Activated CD4-positive, alpha-beta T cell treated with anti-CD3 and anti-CD28 coated beads, Interleukin-2, amount 10 ng/mL, durations not matched to agents 24 days and 14 days (primary cell): ENCODE measurements around the gene MFGE8. TPM values are rescaled to one million over a fixed set of nuclear protein-coding genes. Genes with fewer than 3 reads are reported as not detected.

Experiments used
- DNase-seq: peaks from one replicate; pipeline ENCODE4 v3.0.0; 2022
- H3K27ac Mint-ChIP-seq: one replicate; pipeline ENCODE4 v1.8.0; 2022; ENCODE audit warnings: mild to moderate bottlenecking, mixed read lengths
- H3K27me3 Mint-ChIP-seq: one replicate; pipeline ENCODE4 v1.8.0; 2022; ENCODE audit warnings: mixed read lengths
- H3K36me3 Mint-ChIP-seq: one replicate; pipeline ENCODE4 v1.8.0; 2022; ENCODE audit warnings: low read depth, mild to moderate bottlenecking, mixed read lengths
- H3K4me1 Mint-ChIP-seq: one replicate; pipeline ENCODE4 v1.8.0; 2021; ENCODE audit warnings: mixed read lengths
- H3K4me3 Mint-ChIP-seq: one replicate; pipeline ENCODE4 v1.8.0; 2022; ENCODE audit warnings: mild to moderate bottlenecking, moderate library complexity, mixed read lengths
- H3K9me3 Mint-ChIP-seq: one replicate; pipeline ENCODE4 v1.8.0; 2021; ENCODE audit warnings: mixed read lengths
- intact Hi-C: fragments of 100-400 bp; cut with micrococcal nuclease; formaldehyde crosslinking; loops from one replicate; pipeline ENCODE4 v1.15.1; 2023
- total RNA-seq: library from RNA; stranded (reverse); gene quantifications from 2 replicates; pipeline ENCODE4 v1.2.3, GENCODE V29; 2022

Gene MFGE8
- total RNA-seq, 1 donor from 2014 or later, result 10.6 TPM

DNA sequence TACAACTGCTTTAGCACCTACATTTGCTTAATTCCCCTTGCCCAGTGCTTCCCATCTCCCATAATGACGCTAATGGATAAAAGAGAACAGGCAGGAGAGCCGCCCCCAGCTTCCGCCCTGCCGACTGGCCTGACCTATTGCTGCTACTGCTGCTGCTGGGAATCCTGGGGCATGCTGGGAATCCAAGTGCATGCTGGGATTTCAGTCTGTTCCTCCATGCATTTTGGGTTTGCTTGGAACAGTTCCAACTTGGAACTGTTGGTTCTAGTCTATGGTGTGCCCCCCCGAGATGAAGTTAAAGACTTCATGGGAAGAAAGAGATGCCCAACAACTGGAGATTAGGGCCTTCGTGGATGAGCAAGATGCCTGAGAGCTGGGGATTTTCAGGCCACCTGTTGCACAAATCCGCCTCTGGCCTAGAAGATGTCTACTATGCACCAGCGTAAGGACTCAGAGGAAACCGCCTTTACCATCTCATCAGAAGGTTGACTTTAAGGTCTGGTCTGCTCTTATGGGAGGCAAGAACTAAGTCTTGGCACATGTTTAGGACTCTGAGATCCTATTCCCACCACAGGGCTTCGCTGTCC lies 46.8 kb downstream of the MFGE8 start:
- no peak overlapping the region for H3K4me3 Mint-ChIP-seq
- no peaks in the 10 kb centered on the region for H3K36me3 Mint-ChIP-seq
- DNase-seq, result no peak
- no peak overlapping the region for H3K27ac Mint-ChIP-seq
- H3K4me1 Mint-ChIP-seq, result no peaks in the 10 kb centered on the region
- H3K9me3 Mint-ChIP-seq, result no peaks in the 10 kb centered on the region
- no peaks in the 10 kb centered on the region for H3K27me3 Mint-ChIP-seq
- intact Hi-C loops, result no loop called here

DNA sequence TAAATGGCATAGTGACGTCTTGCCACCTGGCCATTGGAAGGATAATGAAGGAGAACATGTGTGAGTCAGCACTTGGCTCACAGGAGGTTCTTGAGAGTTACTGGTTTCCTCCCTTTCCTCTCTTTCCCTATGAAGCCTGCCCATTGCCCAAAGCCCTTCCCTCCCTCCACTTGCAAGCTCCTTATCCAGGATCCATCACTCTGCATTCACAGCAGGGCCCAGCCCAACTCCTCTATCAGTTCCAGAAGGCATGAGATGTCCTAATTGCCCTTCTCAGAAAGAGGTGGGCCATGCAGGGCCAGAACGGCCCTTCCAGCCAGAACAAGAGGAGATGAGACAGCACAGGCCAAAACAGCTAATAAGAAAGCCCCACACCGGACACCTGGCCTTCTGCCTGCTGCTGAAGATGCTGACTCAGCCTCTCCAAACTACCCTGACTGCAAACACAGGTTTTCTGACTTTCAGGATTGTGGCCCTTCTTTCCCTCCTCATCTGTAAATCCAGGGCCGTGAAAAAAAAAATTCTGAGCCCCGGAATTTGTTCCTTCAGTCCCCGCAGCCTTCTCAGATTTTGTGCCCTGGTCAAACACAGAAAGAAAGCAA lies 47.6 kb downstream of the MFGE8 start:
- intact Hi-C loops, result no loop called here
- Mint-ChIP-seq H3K27ac (no peak overlapping the region), H3K9me3 (no peaks in the 10 kb centered on the region), H3K36me3 (no peaks in the 10 kb centered on the region), H3K27me3 (no peaks in the 10 kb centered on the region), H3K4me3 (no peak overlapping the region), H3K4me1 (no peaks in the 10 kb centered on the region)
- DNase-seq, result no peak

DNA sequence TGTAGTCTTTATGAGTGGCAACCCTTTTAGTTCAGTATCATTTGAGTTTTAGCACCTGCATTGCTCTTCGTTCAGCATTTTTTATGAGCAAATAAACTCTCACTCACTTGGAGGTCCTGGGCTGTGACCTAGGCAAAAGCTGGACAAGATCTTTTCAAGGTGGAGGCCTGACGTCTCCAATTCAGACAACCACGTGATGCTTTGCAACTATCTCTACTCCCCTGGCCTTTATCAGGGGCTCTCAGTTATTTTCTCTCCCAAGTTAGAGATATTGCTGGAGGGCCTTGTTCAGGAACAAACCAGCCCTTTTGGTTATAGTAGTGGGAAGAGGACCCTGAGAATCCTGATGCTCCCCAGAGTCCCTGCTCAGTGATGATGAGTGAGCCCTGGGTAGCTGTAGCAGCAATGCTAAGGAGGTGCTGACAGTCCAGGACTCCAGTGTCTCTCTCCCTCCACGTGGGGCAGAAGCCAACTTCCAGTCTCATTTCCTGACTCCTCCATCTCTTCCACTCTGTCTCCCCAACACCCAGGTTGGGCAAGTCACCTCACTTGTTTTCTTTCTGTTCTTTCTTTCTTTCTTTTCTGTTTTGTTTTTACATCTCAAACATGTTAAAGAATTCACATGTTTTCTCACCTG lies 48.2 kb downstream of the MFGE8 start:
- Mint-ChIP-seq H3K4me1 (no peaks in the 10 kb centered on the region), H3K27ac (no peak overlapping the region)

DNA sequence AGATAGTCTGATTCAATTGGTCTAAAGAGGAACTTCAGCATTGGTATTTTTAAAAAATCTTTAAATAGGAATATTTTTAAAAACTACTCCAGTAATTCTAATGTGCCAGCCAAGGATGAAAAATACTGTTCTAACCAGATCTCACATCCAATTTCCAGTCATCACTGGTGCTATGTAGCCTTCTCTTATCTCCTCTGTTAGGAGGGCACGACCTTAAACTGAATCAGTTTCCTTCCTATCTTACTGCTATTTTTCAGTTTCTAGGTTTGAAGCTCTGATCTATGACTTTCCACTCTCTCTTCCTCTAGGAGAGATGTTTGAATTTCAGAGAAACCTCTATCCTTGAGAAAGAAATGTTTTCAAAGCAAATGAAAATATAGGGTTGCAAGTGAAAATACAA lies 49.8 kb downstream of the MFGE8 start:
- no peaks in the 10 kb centered on the region for H3K27me3 Mint-ChIP-seq
- H3K4me3 Mint-ChIP-seq, result no peak overlapping the region
- no peak overlapping the region for H3K27ac Mint-ChIP-seq
- DNase-seq, result no peak
- H3K36me3 Mint-ChIP-seq, result no peaks in the 10 kb centered on the region
- no peaks in the 10 kb centered on the region for H3K9me3 Mint-ChIP-seq
- intact Hi-C loops, result no loop called here
- no peaks in the 10 kb centered on the region for H3K4me1 Mint-ChIP-seq

More for the DNA sequence above, 48.2 kb downstream of the MFGE8 start:
- intact Hi-C loops, result no loop called here
- no peak overlapping the region for H3K4me3 Mint-ChIP-seq
- no peaks in the 10 kb centered on the region for H3K27me3 Mint-ChIP-seq
- no peaks in the 10 kb centered on the region for H3K36me3 Mint-ChIP-seq
- no peaks in the 10 kb centered on the region for H3K9me3 Mint-ChIP-seq
- no peak for DNase-seq

DNA sequence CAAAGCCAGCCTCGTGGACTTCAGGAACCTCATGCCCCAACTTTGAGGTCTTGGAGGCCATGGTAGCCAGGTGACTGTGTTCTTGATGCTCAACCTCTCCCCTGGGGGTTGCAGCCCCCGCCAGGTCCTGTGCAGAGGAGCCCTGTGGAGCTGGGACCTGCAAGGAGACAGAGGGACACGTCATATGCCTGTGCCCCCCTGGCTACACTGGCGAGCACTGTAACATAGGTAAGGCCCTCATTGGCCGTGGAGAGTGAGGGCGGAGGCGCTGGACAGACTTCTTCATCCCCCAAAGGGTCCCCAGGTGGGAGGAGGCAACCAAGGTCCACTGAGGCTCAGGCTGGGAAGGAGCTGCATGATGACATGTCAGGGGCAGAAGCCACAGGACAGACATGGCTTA lies 53.0 kb downstream of the MFGE8 start:
- Mint-ChIP-seq H3K27me3 (no peaks in the 10 kb centered on the region), H3K4me1 (no peaks in the 10 kb centered on the region)

DNA sequence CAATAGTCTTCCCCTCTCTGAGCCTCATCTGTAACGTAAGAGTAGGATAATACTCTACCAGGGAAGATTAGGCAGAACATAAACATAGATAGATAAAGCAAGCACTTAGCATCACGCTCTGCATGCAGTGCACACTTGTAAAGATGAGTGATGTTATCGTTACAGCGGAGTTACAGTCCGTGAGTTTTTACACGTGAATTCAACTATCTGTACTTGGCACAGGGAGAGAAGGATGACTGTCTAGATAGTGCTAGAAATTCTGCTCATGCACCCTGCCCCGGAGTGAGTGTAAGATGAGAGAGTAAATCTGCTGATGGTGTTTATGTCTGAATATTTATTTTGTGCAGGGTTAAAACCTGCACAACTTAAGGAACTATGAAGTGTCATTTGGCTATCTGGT lies 53.6 kb downstream of the MFGE8 start:
- Mint-ChIP-seq H3K36me3 (no peaks in the 10 kb centered on the region), H3K27me3 (no peaks in the 10 kb centered on the region), H3K4me3 (no peak overlapping the region), H3K27ac (no peak overlapping the region), H3K9me3 (peaks cover 6% of the 10 kb centered on the region), H3K4me1 (no peaks in the 10 kb centered on the region)
- no peak for DNase-seq
- intact Hi-C loops, result no loop called here

More for the DNA sequence above, 53.0 kb downstream of the MFGE8 start:
- Mint-ChIP-seq H3K4me3 (no peak overlapping the region), H3K27ac (no peak overlapping the region), H3K36me3 (no peaks in the 10 kb centered on the region), H3K9me3 (no peaks in the 10 kb centered on the region)
- DNase-seq, result no peak
- intact Hi-C loops, result no loop called here

DNA sequence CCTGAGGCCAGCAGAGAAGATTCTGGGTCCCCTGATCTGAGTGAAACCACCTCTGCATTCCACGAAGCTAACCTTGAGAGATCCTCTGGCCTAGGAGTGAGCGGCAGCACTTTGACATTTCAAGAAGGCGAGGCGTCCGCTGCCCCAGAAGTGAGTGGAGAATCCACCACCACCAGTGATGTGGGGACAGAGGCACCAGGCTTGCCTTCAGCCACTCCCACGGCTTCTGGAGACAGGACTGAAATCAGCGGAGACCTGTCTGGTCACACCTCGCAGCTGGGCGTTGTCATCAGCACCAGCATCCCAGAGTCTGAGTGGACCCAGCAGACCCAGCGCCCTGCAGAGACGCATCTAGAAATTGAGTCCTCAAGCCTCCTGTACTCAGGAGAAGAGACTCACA lies 54.2 kb downstream of the MFGE8 start:
- intact Hi-C loops, result no loop called here
- no peak for DNase-seq

DNA sequence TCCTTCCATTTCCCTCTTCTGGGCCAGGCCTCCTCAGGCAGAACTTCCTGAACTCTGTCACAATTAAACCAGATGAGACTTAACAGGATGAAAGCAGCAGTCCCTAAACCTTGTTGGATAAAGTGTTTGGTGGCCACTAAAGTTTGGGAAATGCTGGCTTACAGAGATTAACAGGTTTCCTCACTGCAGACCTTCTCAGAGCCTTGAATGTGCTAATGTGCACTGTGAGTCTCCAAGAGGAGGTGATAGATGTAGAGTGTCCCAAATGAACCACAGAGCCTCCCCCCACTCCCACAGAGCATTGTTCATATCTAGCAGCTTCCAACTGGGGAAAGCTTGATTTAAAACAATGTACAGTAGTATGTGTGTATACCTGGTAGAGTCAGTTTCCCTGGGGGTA lies 60.7 kb downstream of the MFGE8 start:
- Mint-ChIP-seq H3K27me3 (no peaks in the 10 kb centered on the region), H3K36me3 (no peaks in the 10 kb centered on the region), H3K4me3 (no peak overlapping the region), H3K9me3 (peaks cover 9% of the 10 kb centered on the region), H3K27ac (no peak overlapping the region), H3K4me1 (no peaks in the 10 kb centered on the region)
- no peak for DNase-seq
- intact Hi-C loops, result no loop called here

More for the DNA sequence above, 54.2 kb downstream of the MFGE8 start:
- H3K36me3 Mint-ChIP-seq, result no peaks in the 10 kb centered on the region
- H3K4me1 Mint-ChIP-seq, result no peaks in the 10 kb centered on the region
- H3K27me3 Mint-ChIP-seq, result no peaks in the 10 kb centered on the region
- H3K27ac Mint-ChIP-seq, result no peak overlapping the region
- H3K9me3 Mint-ChIP-seq, result peaks cover 9% of the 10 kb centered on the region
- no peak overlapping the region for H3K4me3 Mint-ChIP-seq

DNA sequence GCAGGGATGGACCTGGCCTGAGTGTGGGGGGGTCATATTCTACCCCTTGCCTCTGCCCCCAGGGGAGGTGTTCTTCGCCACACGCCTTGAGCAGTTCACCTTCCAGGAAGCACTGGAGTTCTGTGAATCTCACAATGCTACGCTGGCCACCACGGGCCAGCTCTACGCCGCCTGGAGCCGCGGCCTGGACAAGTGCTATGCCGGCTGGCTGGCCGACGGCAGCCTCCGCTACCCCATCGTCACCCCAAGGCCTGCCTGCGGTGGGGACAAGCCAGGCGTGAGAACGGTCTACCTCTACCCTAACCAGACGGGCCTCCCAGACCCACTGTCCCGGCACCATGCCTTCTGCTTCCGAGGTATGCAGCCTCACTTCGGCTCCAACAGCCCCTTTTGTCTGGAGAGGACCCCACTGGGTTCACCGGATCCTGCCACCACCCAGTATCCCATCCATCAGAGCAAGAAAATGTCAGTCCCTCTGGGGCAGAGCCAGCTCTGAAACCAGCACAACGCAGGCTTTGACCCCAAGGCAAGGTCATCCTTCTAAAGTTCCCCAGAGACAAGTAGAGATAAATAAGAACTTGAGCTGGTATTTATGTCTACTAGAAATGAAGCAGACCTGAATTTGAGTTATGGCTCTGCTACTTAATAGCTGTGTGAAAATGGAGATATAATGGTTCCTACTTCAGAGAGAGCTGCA lies 63.7 kb downstream of the MFGE8 start:
- no peak for DNase-seq
- Mint-ChIP-seq H3K36me3 (no peaks in the 10 kb centered on the region), H3K27me3 (no peaks in the 10 kb centered on the region), H3K27ac (no peak overlapping the region), H3K4me1 (peaks cover 4% of the 10 kb centered on the region), H3K4me3 (no peak overlapping the region), H3K9me3 (peaks cover 2% of the 10 kb centered on the region)
- intact Hi-C loops, result no loop called here

Other genes starting within 250 kb of the MFGE8 start
- not detected in 2 replicates for gene ACAN, start 109.9 kb downstream of the MFGE8 start, total RNA-seq
- 76.6 and 77.0 TPM in 2 replicates for gene HAPLN3, start 17.8 kb downstream of the MFGE8 start, total RNA-seq
- 75.2 and 76.6 TPM in 2 replicates for gene ABHD2, start 175.1 kb upstream of the MFGE8 start, total RNA-seq